IMR-90 (cell line): ENCODE results near the gene TMEM130. TPM values are rescaled to one million over a fixed set of nuclear protein-coding genes. Genes with fewer than 3 reads are reported as not detected.

Source experiments
- ATAC-seq: fragments of 200-7000 bp; cut with Tn5 transposase; 2 replicates; pipeline ENCODE4 v1.9.1; 2020; ENCODE audit warnings: low read depth, mild to moderate bottlenecking, moderate library complexity
- BruUV-seq: library from RNA; stranded (reverse); fragments of 400-500 nt; replicated peaks from 2 replicates; lab custom pipeline; 2021; lab: Mats Ljungman, UMichigan
- CTCF ChIA-PET: fragments of 300-600 bp; formaldehyde crosslinking; extraction: SDS; loops from one replicate; lab custom pipeline; 2021; ENCODE audit warnings: antibody characterized with exemption; lab: Yijun Ruan, JAX
- POLR2A ChIA-PET: fragments of 300-600 bp; sonication (Branson Sonifier 250); formaldehyde crosslinking; loops from one replicate; lab custom pipeline; 2022; ENCODE audit warnings: antibody characterized with exemption; ENCODE audit not compliant: unreplicated experiment; lab: Charles Lee
- DNase-seq: peaks from one replicate; pipeline ENCODE4 v3.0.0; 2013
- H2AFZ ChIP-seq: replicated peaks from 2 replicates; pipeline ENCODE3; 2013; ENCODE audit warnings: low read length, mild to moderate bottlenecking; ENCODE audit not compliant: poor library complexity
- H2AK5ac ChIP-seq: 2 replicates; pipeline ENCODE4 v1.6.1; 2013; ENCODE audit warnings: low read depth, low read length, inconsistent platforms
- H2AK9ac ChIP-seq: replicated peaks from 2 replicates; pipeline ENCODE3; 2013; ENCODE audit warnings: mild to moderate bottlenecking, low read depth, low read length, moderate library complexity; ENCODE audit not compliant: poor library complexity
- H2BK120ac ChIP-seq: 2 replicates; pipeline ENCODE4 v1.6.1; 2013; ENCODE audit warnings: low read depth, low read length, inconsistent platforms
- H2BK15ac ChIP-seq: 3 replicates; pipeline ENCODE4 v1.6.1; 2013; ENCODE audit warnings: low read depth, low read length, inconsistent platforms
- H2BK20ac ChIP-seq: 2 replicates; pipeline ENCODE4 v1.6.1; 2013; ENCODE audit warnings: low read depth, mild to moderate bottlenecking, inconsistent platforms, low read length, moderate library complexity
- H2BK5ac ChIP-seq: 2 replicates; pipeline ENCODE4 v1.6.1; 2013; ENCODE audit warnings: mild to moderate bottlenecking, low read depth, low read length, inconsistent platforms; ENCODE audit not compliant: poor library complexity, severe bottlenecking
- H3K14ac ChIP-seq: replicated peaks from 2 replicates; pipeline ENCODE4 v1.6.1; 2013; ENCODE audit warnings: low read depth, low read length, inconsistent platforms
- H3K18ac ChIP-seq: 2 replicates; pipeline ENCODE4 v1.6.1; 2013; ENCODE audit warnings: low read depth, low read length, control low read depth
- H3K23ac ChIP-seq: 2 replicates; pipeline ENCODE4 v1.6.1; 2013; ENCODE audit warnings: low read depth, low read length, inconsistent platforms
- H3K27ac ChIP-seq: 2 replicates; pipeline ENCODE4 v1.5.1; 2013; ENCODE audit warnings: mild to moderate bottlenecking, control low read depth, low read length; ENCODE audit not compliant: insufficient read depth
- H3K27me3 ChIP-seq: 2 replicates; pipeline ENCODE4 v1.6.1; 2013; ENCODE audit warnings: low read length; ENCODE audit not compliant: control insufficient read depth, insufficient read depth
- H3K36me3 ChIP-seq: 2 replicates; pipeline ENCODE4 v1.6.1; 2013; ENCODE audit warnings: low read length, mixed read lengths; ENCODE audit not compliant: control insufficient read depth, insufficient read depth
- H3K4ac ChIP-seq: 2 replicates; pipeline ENCODE4 v1.6.1; 2013; ENCODE audit warnings: low read depth, low read length, inconsistent platforms
- H3K4me1 ChIP-seq: 2 replicates; pipeline ENCODE4 v1.6.1; 2013; ENCODE audit warnings: low read length, mixed read lengths; ENCODE audit not compliant: control insufficient read depth, insufficient read depth
- H3K4me2 ChIP-seq: 2 replicates; pipeline ENCODE4 v1.6.1; 2013; ENCODE audit warnings: low read depth, mild to moderate bottlenecking, control low read depth, low read length, moderate library complexity
- H3K4me3 ChIP-seq: 2 replicates; pipeline ENCODE4 v1.5.1; 2013; ENCODE audit warnings: low read depth, mild to moderate bottlenecking, control low read depth, low read length, moderate library complexity; ENCODE audit not compliant: insufficient read depth
- H3K56ac ChIP-seq: 2 replicates; pipeline ENCODE4 v1.6.1; 2013; ENCODE audit warnings: low read length, inconsistent platforms; ENCODE audit not compliant: insufficient read depth; ENCODE audit errors: extremely low read depth
- H3K79me1 ChIP-seq, 2 experiments: 2 replicates each; pipeline ENCODE4 v1.6.1; 2013; ENCODE audit warnings: low read length in 2 of 2, inconsistent platforms in 1 of 2, low read depth in 1 of 2
- H3K9ac ChIP-seq: 2 replicates; pipeline ENCODE4 v1.6.1; 2013; ENCODE audit warnings: low read depth, low read length, control low read depth
- H3K9me1 ChIP-seq: 2 replicates; pipeline ENCODE4 v1.6.1; 2013; ENCODE audit warnings: low read length, inconsistent platforms; ENCODE audit not compliant: insufficient read depth
- H3K9me3 ChIP-seq: 2 replicates; pipeline ENCODE4 v1.6.1; 2013; ENCODE audit warnings: low read length; ENCODE audit not compliant: control insufficient read depth, insufficient read depth
- H4K20me1 ChIP-seq: 2 replicates; pipeline ENCODE4 v1.6.1; 2013; ENCODE audit warnings: low read length, inconsistent platforms; ENCODE audit not compliant: insufficient read depth
- H4K5ac ChIP-seq: 2 replicates; pipeline ENCODE4 v1.6.1; 2013; ENCODE audit warnings: mild to moderate bottlenecking, low read depth, low read length, control low read depth
- H4K8ac ChIP-seq, 2 experiments: 2 replicates each; pipeline ENCODE4 v1.6.1; 2013; ENCODE audit warnings: low read depth in 2 of 2, low read length in 2 of 2, control low read depth in 1 of 2, inconsistent platforms in 1 of 2
- H4K91ac ChIP-seq: 2 replicates; pipeline ENCODE4 v1.6.1; 2013; ENCODE audit warnings: low read depth, low read length, inconsistent platforms; ENCODE audit not compliant: insufficient read depth
- BHLHE40 ChIP-seq: fragments of 150-350 bp; IDR thresholded peaks from 2 replicates; pipeline ENCODE4 v1.6.1; 2016; ENCODE audit warnings: mild to moderate bottlenecking, low read depth, low read length
- CEBPB ChIP-seq: IDR thresholded peaks from 2 replicates; pipeline ENCODE4 v1.6.1; 2012; ENCODE audit warnings: low read depth, low read length, improper control_type of control experiment
- CHD1 ChIP-seq: IDR thresholded peaks from 2 replicates; pipeline ENCODE4 v1.6.1; 2012; ENCODE audit warnings: low read depth, low read length, improper control_type of control experiment
- CTCF ChIP-seq: conservative IDR thresholded peaks from 2 replicates; pipeline ENCODE4 v1.5.1; 2012; ENCODE audit warnings: mild to moderate bottlenecking, low read depth, low read length, improper control_type of control experiment
- ELK1 ChIP-seq: fragments of 150-350 bp; IDR thresholded peaks from 2 replicates; pipeline ENCODE4 v1.6.1; 2016; ENCODE audit warnings: low read depth, mild to moderate bottlenecking, low read length, moderate library complexity, borderline replicate concordance
- FOS ChIP-seq: fragments of 150-350 bp; IDR thresholded peaks from 2 replicates; pipeline ENCODE4 v1.6.1; 2016; ENCODE audit warnings: low read depth, low read length
- MAFK ChIP-seq: IDR thresholded peaks from 2 replicates; pipeline ENCODE4 v1.6.1; 2012; ENCODE audit warnings: low read depth, low read length, improper control_type of control experiment
- MAZ ChIP-seq: IDR thresholded peaks from 2 replicates; pipeline ENCODE4 v1.6.1; 2012; ENCODE audit warnings: low read depth, mild to moderate bottlenecking, low read length, improper control_type of control experiment, moderate library complexity, borderline replicate concordance
- MXI1 ChIP-seq: IDR thresholded peaks from 2 replicates; pipeline ENCODE4 v1.6.1; 2012; ENCODE audit warnings: low read depth, mild to moderate bottlenecking, low read length, moderate library complexity, borderline replicate concordance
- NFE2L2 ChIP-seq: fragments of 150-350 bp; IDR thresholded peaks from 2 replicates; pipeline ENCODE4 v1.6.1; 2016; ENCODE audit warnings: low read depth, mild to moderate bottlenecking, low read length
- POLR2A ChIP-seq: IDR thresholded peaks from 2 replicates; pipeline ENCODE4 v1.6.1; 2012; ENCODE audit warnings: mild to moderate bottlenecking, low read depth, low read length
- RAD21 ChIP-seq: IDR thresholded peaks from 2 replicates; pipeline ENCODE4 v1.6.1; 2012; ENCODE audit warnings: low read length, improper control_type of control experiment
- RCOR1 ChIP-seq: IDR thresholded peaks from 2 replicates; pipeline ENCODE4 v1.6.1; 2012; ENCODE audit warnings: mild to moderate bottlenecking, low read length, improper control_type of control experiment; ENCODE audit not compliant: insufficient replicate concordance
- RFX5 ChIP-seq: IDR thresholded peaks from 2 replicates; pipeline ENCODE4 v1.8.0; 2012; ENCODE audit warnings: low read depth, mild to moderate bottlenecking, low read length, moderate library complexity
- SMC3 ChIP-seq: fragments of 150-350 bp; IDR thresholded peaks from 2 replicates; pipeline ENCODE4 v1.6.1; 2016; ENCODE audit warnings: low read depth, mild to moderate bottlenecking, antibody characterized with exemption, low read length, moderate library complexity
- WGBS, 2 experiments: methylation state at CpG; one replicate each; pipeline versions ENCODE4 v1.1.5 to v1.1.7; 2013; ENCODE audit warnings: missing lambda C conversion rate in 2 of 2; ENCODE audit not compliant: insufficient read length in 1 of 2; ENCODE audit errors: extremely low coverage in 2 of 2; 5-methylcytosine and 5-hydroxymethylcytosine counted together
- dilution Hi-C: fragments of 300-500 bp; cut with HindIII; formaldehyde crosslinking; loops from one replicate; pipeline ENCODE4 v1.14.3; 2018; ENCODE audit warnings: low sequenced_read_pairs; ENCODE audit not compliant: unreplicated experiment
- in situ Hi-C: fragments of 300-500 bp; cut with MboI; formaldehyde crosslinking; loops from 3 replicates; pipeline ENCODE4 v1.14.3; 2019; ENCODE audit warnings: low sequenced_read_pairs, inconsistent platforms, mixed read lengths
- intact Hi-C: fragments of 100-400 bp; cut with micrococcal nuclease; formaldehyde crosslinking; loops from 2 replicates; pipeline ENCODE4 v1.10.0; 2022
- polyA plus RNA-seq, 3 experiments: library from polyadenylated mRNA; depleted of rRNA; stranded (reverse); fragments of >200 nt; gene quantifications; 2 replicates each; pipeline ENCODE4 v1.2.3, GENCODE V29; 2012; ENCODE audit warnings: low replicate concordance in 1 of 3
- total RNA-seq: library from RNA; depleted of rRNA; stranded (reverse); fragments of >200 nt; gene quantifications from 2 replicates; pipeline ENCODE4 v1.2.3, GENCODE V29; 2012
- TF ChIP-seq, protein P1 (sequence below): fragments of 150-350 bp; IDR thresholded peaks from 2 replicates; pipeline ENCODE4 v1.6.1; 2017; ENCODE audit warnings: mild to moderate bottlenecking, antibody characterized with exemption, low read length, low read depth

TMEM130 gene
- total and polyA plus RNA-seq, 2 of the 4 experiments (the other 2 are of a cell fraction) = 1.1 to 14.8 TPM

DNA sequence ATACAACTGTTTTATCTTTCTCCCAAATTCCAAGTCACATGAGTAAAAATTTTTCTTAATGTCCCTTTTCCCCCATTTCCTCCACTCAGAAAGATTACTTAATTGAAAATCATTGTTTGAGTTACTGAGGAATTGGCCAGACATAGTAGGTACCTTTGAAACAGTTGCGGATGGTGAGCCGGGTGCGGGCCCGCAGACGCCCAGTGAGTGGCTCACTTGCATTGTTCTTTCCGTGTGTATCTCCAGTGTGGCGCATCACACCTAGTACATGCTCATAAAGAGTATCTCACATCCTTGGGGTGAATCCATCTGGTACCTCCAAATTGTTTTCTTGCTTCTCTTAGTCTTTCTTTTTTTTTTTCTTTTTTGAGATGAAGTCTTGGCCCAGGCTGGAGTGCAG is 22.8 kb upstream of the TMEM130 start:
- Histone ChIP-seq H4K20me1 (peaks cover 3% of the 10 kb centered on the region; the same call in 1 of the 2 replicates), H3K9me1 (no peaks in the 10 kb centered on the region), H2BK5ac (no peak overlapping the region), H3K36me3 (peaks cover 39% of the 10 kb centered on the region), H3K4ac (no peak overlapping the region), H3K4me1 (no peaks in the 10 kb centered on the region), H3K27me3 (no peaks in the 10 kb centered on the region), H3K9me3 (no peaks in the 10 kb centered on the region), H3K14ac (no peak overlapping the region), H3K4me3 (no peak overlapping the region), H2AK5ac (no peak overlapping the region), H2BK15ac (no peak overlapping the region), H4K91ac (no peak overlapping the region), H3K18ac (no peak overlapping the region), H3K4me2 (no peak overlapping the region), H3K27ac (no peak overlapping the region), H3K79me1 (peaks cover 10 to 21% of the 10 kb centered on the region in 2 experiments), H4K8ac (no peak overlapping the region), H2BK20ac (no peak overlapping the region), H2AFZ (no peak overlapping the region), H3K56ac (no peak overlapping the region), H3K9ac (no peak overlapping the region), H2AK9ac (no peak overlapping the region), H2BK120ac (no peak overlapping the region), H3K23ac (no peak overlapping the region), H4K5ac (no peak overlapping the region)
- intact Hi-C loops = loop anchor here (10.0 kb wide), 1 partner anchor 92 kb away; no protein-coding TSS in a partner anchor
- no TSS peak for BruUV-seq
- TF ChIP-seq SMC3 = no peak
- TF ChIP-seq MXI1 = no peak
- no peak for TF ChIP-seq BHLHE40
- TF ChIP-seq RCOR1 = no peak
- TF ChIP-seq, protein P1, sequence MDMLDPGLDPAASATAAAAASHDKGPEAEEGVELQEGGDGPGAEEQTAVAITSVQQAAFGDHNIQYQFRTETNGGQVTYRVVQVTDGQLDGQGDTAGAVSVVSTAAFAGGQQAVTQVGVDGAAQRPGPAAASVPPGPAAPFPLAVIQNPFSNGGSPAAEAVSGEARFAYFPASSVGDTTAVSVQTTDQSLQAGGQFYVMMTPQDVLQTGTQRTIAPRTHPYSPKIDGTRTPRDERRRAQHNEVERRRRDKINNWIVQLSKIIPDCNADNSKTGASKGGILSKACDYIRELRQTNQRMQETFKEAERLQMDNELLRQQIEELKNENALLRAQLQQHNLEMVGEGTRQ = no peak
- no peak for TF ChIP-seq ELK1
- no peak for TF ChIP-seq RAD21
- TF ChIP-seq CHD1 = no peak
- no peak for TF ChIP-seq FOS
- TF ChIP-seq NFE2L2 = no peak
- TF ChIP-seq POLR2A = no peak
- no peak for TF ChIP-seq MAFK
- no peak for TF ChIP-seq CTCF
- no peak for TF ChIP-seq RFX5
- TF ChIP-seq CEBPB = no peak
- no peak for TF ChIP-seq MAZ
- no peak for ATAC-seq
- ChIA-PET POLR2A (interaction anchor here (0.6 kb wide), 1 partner anchor 32 kb away, joined by 4 read pairs; no protein-coding TSS in a partner anchor), CTCF (no interaction called here)
- WGBS, 2 experiments = no CpG with 5 or more reads among the region's 7 CpGs
- DNase-seq = no peak
- in situ Hi-C loops = no loop called here
- dilution Hi-C loops = no loop called here
